PFSK-1 (cell line): ENCODE data around the gene PCCA.

ENCODE experiments used
- FOXP2 ChIP-seq: optimal IDR thresholded peaks from 2 replicates; pipeline ENCODE3; 2011; ENCODE audit warnings: borderline replicate concordance, control low read depth, inconsistent platforms; ENCODE audit not compliant: insufficient read depth; ENCODE audit errors: extremely low read length, extremely low read depth
- POLR2AphosphoS5 ChIP-seq: IDR thresholded peaks from 2 replicates; pipeline ENCODE4 v1.6.1; 2012; ENCODE audit warnings: low read depth, mild to moderate bottlenecking, control low read depth, low read length, moderate library complexity
- SIN3A ChIP-seq: IDR thresholded peaks from 2 replicates; pipeline ENCODE4 v1.6.1; 2012; ENCODE audit warnings: mild to moderate bottlenecking, low read length, moderate library complexity, borderline replicate concordance; ENCODE audit not compliant: insufficient read depth
- TAF1 ChIP-seq: IDR thresholded peaks from 2 replicates; pipeline ENCODE4 v1.6.1; 2012; ENCODE audit warnings: low read length, control low read depth, borderline replicate concordance; ENCODE audit not compliant: insufficient read depth
- TF ChIP-seq, protein P1 (sequence below), 2 experiments: IDR thresholded peaks; 2 replicates each; pipeline versions ENCODE4 v1.6.1 to v1.8.0; 2011 to 2012; ENCODE audit warnings: low read depth in 2 of 2, low read length in 2 of 2, control low read depth in 1 of 2, inconsistent platforms in 1 of 2, mild to moderate bottlenecking in 1 of 2, moderate library complexity in 1 of 2; ENCODE audit not compliant: insufficient read depth in 1 of 2

The PCCA gene

DNA sequence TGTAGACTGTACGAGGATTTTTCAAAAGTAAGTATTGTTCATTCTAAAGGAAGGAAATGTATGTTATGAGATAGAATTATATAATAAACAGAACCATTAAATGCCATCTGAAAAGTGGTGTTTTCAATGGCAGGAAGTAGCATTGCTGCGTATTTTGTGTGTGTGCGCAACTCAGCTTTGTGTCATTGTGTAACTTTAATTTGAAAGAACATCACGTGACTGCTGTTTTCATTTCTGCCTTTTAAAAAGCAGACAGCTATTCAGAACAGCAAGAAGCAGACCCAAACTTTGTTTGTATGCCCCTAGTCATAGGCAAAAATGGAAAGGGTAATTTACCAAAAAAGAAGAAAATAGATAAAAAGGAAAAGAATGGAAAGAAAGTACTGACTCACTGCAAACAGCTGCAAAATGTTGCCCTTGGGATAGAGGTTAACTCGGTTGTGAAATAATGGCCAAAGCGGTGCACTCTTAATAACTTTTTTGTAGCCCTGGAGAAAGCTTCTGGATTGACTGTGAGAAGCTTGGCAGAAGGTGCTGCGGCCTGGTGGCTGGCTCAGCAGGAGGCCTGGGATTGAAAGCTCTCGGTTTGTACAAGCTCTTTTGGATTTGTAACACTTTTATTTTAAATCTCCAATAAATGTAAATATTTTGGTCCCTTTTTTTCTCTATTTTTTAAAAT lies 402.4 kb downstream of the PCCA start:
- TF ChIP-seq POLR2AphosphoS5 (no peak), FOXP2 (no peak)

DNA sequence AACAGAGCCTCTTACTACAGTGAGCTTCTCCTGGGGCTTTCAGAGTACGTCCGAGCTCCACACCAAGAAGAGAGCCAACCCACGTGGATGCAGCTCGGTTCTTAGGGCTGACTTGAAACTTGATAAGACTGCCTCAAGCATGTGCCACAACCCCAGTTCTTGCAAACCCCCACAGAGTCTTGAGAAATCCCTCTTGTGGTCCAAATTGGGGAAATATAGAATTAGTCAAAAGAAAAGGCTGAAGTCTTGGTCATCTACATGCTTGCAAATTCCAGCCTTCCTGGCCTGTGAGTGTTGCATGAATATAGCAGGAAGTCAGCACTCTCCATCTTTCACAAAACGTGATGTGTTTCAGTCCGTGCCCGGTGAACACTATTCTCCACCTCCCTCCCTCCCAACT lies 404.5 kb downstream of the PCCA start:
- TF ChIP-seq, protein P1, sequence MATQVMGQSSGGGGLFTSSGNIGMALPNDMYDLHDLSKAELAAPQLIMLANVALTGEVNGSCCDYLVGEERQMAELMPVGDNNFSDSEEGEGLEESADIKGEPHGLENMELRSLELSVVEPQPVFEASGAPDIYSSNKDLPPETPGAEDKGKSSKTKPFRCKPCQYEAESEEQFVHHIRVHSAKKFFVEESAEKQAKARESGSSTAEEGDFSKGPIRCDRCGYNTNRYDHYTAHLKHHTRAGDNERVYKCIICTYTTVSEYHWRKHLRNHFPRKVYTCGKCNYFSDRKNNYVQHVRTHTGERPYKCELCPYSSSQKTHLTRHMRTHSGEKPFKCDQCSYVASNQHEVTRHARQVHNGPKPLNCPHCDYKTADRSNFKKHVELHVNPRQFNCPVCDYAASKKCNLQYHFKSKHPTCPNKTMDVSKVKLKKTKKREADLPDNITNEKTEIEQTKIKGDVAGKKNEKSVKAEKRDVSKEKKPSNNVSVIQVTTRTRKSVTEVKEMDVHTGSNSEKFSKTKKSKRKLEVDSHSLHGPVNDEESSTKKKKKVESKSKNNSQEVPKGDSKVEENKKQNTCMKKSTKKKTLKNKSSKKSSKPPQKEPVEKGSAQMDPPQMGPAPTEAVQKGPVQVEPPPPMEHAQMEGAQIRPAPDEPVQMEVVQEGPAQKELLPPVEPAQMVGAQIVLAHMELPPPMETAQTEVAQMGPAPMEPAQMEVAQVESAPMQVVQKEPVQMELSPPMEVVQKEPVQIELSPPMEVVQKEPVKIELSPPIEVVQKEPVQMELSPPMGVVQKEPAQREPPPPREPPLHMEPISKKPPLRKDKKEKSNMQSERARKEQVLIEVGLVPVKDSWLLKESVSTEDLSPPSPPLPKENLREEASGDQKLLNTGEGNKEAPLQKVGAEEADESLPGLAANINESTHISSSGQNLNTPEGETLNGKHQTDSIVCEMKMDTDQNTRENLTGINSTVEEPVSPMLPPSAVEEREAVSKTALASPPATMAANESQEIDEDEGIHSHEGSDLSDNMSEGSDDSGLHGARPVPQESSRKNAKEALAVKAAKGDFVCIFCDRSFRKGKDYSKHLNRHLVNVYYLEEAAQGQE (IDR thresholded peaks at IDR 0.05; ENCODE audit: insufficient read depth in 1 of 2, low read depth in 2 of 2, low read length in 2 of 2), result no peak
- no peak for TF ChIP-seq SIN3A
- TF ChIP-seq POLR2AphosphoS5, result no peak
- no peak for TF ChIP-seq FOXP2
- no peak for TF ChIP-seq TAF1

DNA sequence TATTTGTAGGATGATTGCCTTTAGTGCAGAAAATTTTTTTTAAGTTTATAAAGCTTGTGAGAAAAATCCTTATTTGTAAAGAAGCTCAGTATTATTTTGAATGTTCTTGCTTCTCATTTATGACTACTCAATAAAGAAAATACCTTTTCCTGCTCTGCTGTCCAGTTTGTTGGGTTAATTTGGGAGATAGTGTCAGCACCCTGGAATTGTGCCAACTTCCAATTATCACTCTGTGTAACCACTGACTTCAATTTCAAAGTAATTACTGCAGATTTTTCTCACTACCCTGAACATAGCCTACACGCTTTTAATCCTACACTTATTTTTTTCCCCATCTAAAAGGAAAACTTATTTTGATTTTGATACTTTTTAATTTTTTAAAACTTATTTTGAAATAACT lies 406.6 kb downstream of the PCCA start:
- no peak for TF ChIP-seq FOXP2

DNA sequence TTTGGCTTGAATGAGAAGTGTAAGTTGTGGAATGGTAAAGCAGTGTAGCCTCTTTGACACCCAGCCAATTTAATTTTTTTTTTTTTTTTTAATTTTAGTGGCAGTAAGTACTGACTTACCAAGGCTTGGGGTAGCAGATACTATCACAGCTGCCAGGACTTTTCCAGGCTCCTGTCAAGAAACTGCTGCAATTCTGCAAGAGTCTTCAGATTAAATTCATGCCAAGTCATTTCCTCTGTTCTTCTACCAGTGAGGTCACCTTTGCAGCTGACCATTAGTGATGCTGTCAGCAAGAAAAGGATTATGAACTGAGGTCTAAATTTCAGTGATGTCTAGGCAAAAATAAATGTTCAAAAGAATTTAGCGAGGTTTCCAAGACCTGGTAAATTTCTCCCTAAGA lies 408.5 kb downstream of the PCCA start:
- TF ChIP-seq POLR2AphosphoS5 (no peak), SIN3A (no peak), TAF1 (no peak), FOXP2 (no peak)
- TF ChIP-seq, protein P1 (IDR thresholded peaks at IDR 0.05; ENCODE audit: insufficient read depth in 1 of 2, low read depth in 2 of 2, low read length in 2 of 2), result no peak

DNA sequence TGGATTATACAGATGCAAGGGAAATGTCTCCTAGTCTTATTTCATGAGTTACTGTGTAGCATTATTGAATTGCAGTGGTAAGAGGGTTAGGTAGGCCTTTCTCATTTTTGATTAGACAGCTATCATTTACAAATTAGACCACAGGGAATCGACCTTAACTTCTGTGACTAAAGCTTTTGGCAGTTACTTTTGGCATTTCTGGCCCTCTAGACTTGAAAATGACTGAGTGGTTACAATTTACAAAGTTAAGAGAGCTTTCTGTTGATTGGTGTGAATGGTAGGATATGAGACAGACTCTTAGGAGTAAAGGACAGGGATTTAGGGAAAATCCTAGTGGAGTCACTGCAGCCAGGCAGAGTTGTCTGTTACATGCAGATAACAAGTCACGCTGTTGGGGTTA lies 413.6 kb downstream of the PCCA start:
- TF ChIP-seq FOXP2, result no peak

DNA sequence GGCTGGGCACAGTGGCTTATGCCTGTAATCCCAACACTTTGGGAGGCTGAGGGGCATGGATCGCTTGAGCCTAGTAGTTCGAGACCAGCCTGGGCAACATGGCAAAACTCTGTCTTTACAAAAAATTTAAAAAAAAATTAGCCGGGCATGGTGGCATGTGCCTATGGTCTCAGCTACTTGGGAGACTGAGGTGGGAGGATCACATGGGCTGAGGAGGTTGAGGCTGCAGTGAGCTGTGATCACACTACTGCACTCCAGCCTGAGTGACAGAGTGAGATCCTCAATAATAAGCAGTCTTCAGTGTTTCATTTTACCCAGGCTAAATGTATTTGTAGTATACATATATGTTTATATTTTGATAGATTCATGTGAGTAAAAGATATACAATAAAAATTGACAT lies 414.7 kb downstream of the PCCA start:
- TF ChIP-seq SIN3A (no peak), FOXP2 (no peak), TAF1 (no peak), POLR2AphosphoS5 (no peak)
- TF ChIP-seq, protein P1 (IDR thresholded peaks at IDR 0.05; ENCODE audit: insufficient read depth in 1 of 2, low read depth in 2 of 2, low read length in 2 of 2), result no peak

DNA sequence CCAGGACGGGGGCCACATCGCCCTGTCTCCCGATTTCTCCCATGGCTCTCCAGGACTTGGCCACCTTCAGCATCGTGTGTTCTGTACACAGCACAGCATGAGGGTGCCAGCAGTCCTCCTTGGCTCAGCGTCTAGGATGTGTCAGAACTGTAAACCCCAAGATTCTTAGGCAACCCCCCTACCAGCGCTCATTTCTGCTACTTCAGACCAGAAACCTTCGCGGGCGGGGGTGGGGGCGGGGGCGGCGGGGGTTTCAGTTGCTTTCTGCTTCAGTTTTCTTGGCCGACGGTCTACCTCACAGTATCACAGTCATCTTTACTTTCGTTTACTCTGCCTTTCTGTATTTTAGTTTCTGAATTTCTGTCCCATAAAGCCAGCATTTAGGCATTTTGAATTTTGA lies 417.3 kb downstream of the PCCA start:
- TF ChIP-seq, protein P1 (IDR thresholded peaks at IDR 0.05; ENCODE audit: insufficient read depth in 1 of 2, low read depth in 2 of 2, low read length in 2 of 2), result no peak
- no peak for TF ChIP-seq TAF1
- TF ChIP-seq FOXP2, result no peak
- no peak for TF ChIP-seq POLR2AphosphoS5
- no peak for TF ChIP-seq SIN3A
